Natural killer cell (primary cell): Measurements from ENCODE around the gene VRK1. TPM values are rescaled to one million over a fixed set of nuclear protein-coding genes. Genes with fewer than 3 reads are reported as not detected.
"Not testable (repeated sequence)": the region's sequence is repeated elsewhere in the genome, so short reads cannot be mapped to it uniquely, and the experiment has no call there.

Source experiments
- ATAC-seq, 3 donors: fragments of 150-1000 bp in 2 of 3; fragments of 200-7000 bp in 1 of 3; cut with Tn5 transposase; 1 replicate in 1 of 3; 2 replicates in 2 of 3; pipeline ENCODE4 v1.10.0; 2021; ENCODE audit warnings: mild to moderate bottlenecking in 2 of 3, moderate library complexity in 2 of 3
- DNase-seq, 2 donors: peaks; one replicate each; pipeline versions ENCODE4 v3.0.0 to v3.0.0-alpha.2; 2013 to 2021; ENCODE audit warnings: mixed read lengths in 1 of 2
- H3K27ac ChIP-seq: one replicate; pipeline ENCODE4 v1.5.1; 2013; ENCODE audit warnings: mild to moderate bottlenecking, low read length
- H3K27me3 ChIP-seq: one replicate; pipeline ENCODE4 v1.6.1; 2013; ENCODE audit warnings: low read length; ENCODE audit not compliant: control insufficient read depth, insufficient read depth
- H3K36me3 ChIP-seq: one replicate; pipeline ENCODE4 v1.6.1; 2013; ENCODE audit warnings: low read length; ENCODE audit not compliant: control insufficient read depth, insufficient read depth
- H3K4me1 ChIP-seq: one replicate; pipeline ENCODE4 v1.6.1; 2013; ENCODE audit warnings: low read length; ENCODE audit not compliant: control insufficient read depth, insufficient read depth
- H3K4me3 ChIP-seq: one replicate; pipeline ENCODE4 v1.5.1; 2013; ENCODE audit warnings: low read length
- H3K9me3 ChIP-seq: one replicate; pipeline ENCODE4 v1.6.1; 2013; ENCODE audit warnings: low read length; ENCODE audit not compliant: control insufficient read depth, insufficient read depth
- H3K27ac Mint-ChIP-seq, 2 donors: one replicate each; pipeline ENCODE4 v1.8.0; 2022; ENCODE audit warnings: mild to moderate bottlenecking in 2 of 2, mixed read lengths in 2 of 2, moderate library complexity in 1 of 2
- H3K27me3 Mint-ChIP-seq, 2 donors: one replicate each; pipeline ENCODE4 v1.8.0; 2022; ENCODE audit warnings: low read depth in 2 of 2, mixed read lengths in 2 of 2
- H3K36me3 Mint-ChIP-seq: one replicate; pipeline ENCODE4 v1.8.0; 2022; ENCODE audit warnings: mixed read lengths
- H3K4me1 Mint-ChIP-seq, 2 donors: one replicate each; pipeline ENCODE4 v1.8.0; 2022; ENCODE audit warnings: mixed read lengths in 2 of 2
- H3K4me3 Mint-ChIP-seq: one replicate; pipeline ENCODE4 v1.8.0; 2022; ENCODE audit warnings: mild to moderate bottlenecking, moderate library complexity, mixed read lengths
- H3K9me3 Mint-ChIP-seq, 2 donors: one replicate each; pipeline ENCODE4 v1.8.0; 2022; ENCODE audit warnings: mixed read lengths in 2 of 2
- WGBS: methylation state at CpG from one replicate; pipeline ENCODE4 v1.1.7; 2013; ENCODE audit warnings: missing lambda C conversion rate; ENCODE audit not compliant: insufficient coverage; 5-methylcytosine and 5-hydroxymethylcytosine counted together
- intact Hi-C: fragments of 100-400 bp; cut with micrococcal nuclease; formaldehyde crosslinking; loops from one replicate; pipeline ENCODE4 v1.14.2; 2022
- total RNA-seq, 4 donors: library from RNA; stranded (reverse); fragments of 120-200 nt in 1 of 4; gene quantifications; one replicate each; pipeline versions ENCODE4 v1.2.3 to v1.2.4, GENCODE V29; 2013 to 2022
- TF ChIP-seq, protein P1 (sequence below): fragments of 200-600 bp; IDR thresholded peaks from one replicate; pipeline ENCODE4 v1.8.0; 2022; ENCODE audit warnings: antibody characterized with exemption

The VRK1 gene
- total RNA-seq, 3 donors from 2014 or later (not counting 1 experiment from before 2014, with no cell fraction given) = 34.4 to 40.6 (median 37.3) TPM

DNA sequence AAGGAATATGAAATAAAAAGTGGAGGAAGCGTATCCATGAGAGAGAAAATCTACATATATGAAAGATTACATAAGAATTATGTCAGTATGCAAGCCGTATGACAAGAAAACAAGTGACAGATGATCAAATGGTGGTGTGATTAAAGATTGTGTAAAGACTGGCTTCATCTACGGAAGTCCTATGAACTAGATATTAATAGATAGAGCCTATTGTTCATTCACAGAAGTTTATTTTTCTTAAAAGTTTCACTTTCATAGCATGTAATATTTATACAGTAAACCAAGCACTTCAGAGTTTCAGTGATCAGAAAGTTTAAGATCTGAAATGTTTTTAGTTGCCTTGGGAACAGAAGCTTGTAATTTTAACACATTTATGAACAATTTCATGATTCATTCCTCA is 84.5 kb downstream of the VRK1 start:
- no peaks in the 10 kb centered on the region for H3K4me1 Mint-ChIP-seq
- no peaks in the 10 kb centered on the region for H3K27me3 Mint-ChIP-seq

DNA sequence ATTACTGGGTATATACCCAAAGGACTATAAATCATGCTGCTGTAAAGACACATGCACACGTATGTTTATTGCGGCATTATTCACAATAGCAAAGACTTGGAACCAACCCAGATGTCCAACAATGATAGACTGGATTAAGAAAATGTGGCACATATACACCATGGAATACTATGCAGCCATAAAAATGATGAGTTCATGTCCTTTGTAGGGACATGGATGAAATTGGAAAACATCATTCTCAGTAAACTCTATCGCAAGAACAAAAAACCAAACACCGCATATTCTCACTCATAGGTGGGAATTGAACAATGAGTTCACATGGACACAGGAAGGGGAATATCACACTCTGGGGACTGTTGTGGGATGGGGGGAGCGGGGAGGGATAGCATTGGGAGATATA is 86.8 kb downstream of the VRK1 start:
- H3K4me3 ChIP-seq, intact Hi-C loops, H3K4me3 Mint-ChIP-seq, H3K4me1 Mint-ChIP-seq, DNase-seq, H3K27me3 ChIP-seq, H3K27ac Mint-ChIP-seq, H3K9me3 Mint-ChIP-seq, H3K4me1 ChIP-seq, H3K27me3 Mint-ChIP-seq, H3K9me3 ChIP-seq, H3K36me3 Mint-ChIP-seq, ATAC-seq, H3K36me3 ChIP-seq, H3K27ac ChIP-seq: not testable (repeated sequence)
- no CpG with 5 or more reads among the region's 5 CpGs for WGBS

More for the DNA sequence above, 84.5 kb downstream of the VRK1 start:
- Histone ChIP-seq H3K27me3 (no peaks in the 10 kb centered on the region), H3K27ac (no peak overlapping the region), H3K36me3 (peaks cover 2% of the 10 kb centered on the region), H3K4me3 (no peak overlapping the region), H3K9me3 (no peaks in the 10 kb centered on the region), H3K4me1 (no peaks in the 10 kb centered on the region)
- no peak overlapping the region for H3K27ac Mint-ChIP-seq
- no peak overlapping the region for H3K4me3 Mint-ChIP-seq
- no peaks in the 10 kb centered on the region for H3K36me3 Mint-ChIP-seq
- 100% methylated on average over 1 of the region's 3 CpGs for WGBS
- DNase-seq (no peak), ATAC-seq (no peak)
- intact Hi-C loops = no loop called here
- no peaks in the 10 kb centered on the region for H3K9me3 Mint-ChIP-seq
- TF ChIP-seq, protein P1, sequence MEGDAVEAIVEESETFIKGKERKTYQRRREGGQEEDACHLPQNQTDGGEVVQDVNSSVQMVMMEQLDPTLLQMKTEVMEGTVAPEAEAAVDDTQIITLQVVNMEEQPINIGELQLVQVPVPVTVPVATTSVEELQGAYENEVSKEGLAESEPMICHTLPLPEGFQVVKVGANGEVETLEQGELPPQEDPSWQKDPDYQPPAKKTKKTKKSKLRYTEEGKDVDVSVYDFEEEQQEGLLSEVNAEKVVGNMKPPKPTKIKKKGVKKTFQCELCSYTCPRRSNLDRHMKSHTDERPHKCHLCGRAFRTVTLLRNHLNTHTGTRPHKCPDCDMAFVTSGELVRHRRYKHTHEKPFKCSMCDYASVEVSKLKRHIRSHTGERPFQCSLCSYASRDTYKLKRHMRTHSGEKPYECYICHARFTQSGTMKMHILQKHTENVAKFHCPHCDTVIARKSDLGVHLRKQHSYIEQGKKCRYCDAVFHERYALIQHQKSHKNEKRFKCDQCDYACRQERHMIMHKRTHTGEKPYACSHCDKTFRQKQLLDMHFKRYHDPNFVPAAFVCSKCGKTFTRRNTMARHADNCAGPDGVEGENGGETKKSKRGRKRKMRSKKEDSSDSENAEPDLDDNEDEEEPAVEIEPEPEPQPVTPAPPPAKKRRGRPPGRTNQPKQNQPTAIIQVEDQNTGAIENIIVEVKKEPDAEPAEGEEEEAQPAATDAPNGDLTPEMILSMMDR = no peak

DNA sequence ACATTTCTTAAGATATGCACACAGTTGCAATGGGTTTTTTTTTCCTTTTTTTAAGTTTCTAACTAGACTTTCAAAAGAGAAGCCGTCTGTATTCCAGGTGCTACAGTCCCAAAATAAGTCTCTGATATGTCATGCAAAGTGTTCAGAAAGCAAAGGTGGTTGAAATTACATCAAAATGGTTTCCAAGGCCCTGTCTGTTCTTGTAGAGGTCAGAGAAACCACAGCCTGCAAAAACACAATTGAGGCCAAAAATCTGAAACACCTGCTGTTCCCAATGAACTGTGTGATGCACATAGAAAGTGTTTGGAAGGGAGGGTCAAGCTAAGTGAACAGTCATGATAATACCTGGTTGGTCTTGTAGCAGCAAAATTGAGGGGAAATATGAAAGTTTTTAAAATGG is 91.0 kb downstream of the VRK1 start:
- Mint-ChIP-seq H3K4me1 (no peaks in the 10 kb centered on the region), H3K27me3 (no peaks in the 10 kb centered on the region), H3K9me3 (no peaks in the 10 kb centered on the region), H3K36me3 (no peaks in the 10 kb centered on the region), H3K27ac (no peak overlapping the region), H3K4me3 (no peak overlapping the region)
- ATAC-seq (no peak), DNase-seq (no peak)
- intact Hi-C loops = no loop called here
- no peaks in the 10 kb centered on the region for H3K27me3 ChIP-seq
- 83% methylated on average over 1 of the region's 1 CpG for WGBS
- H3K9me3 ChIP-seq = no peaks in the 10 kb centered on the region
- no peak overlapping the region for H3K27ac ChIP-seq
- no peaks in the 10 kb centered on the region for H3K36me3 ChIP-seq
- no peaks in the 10 kb centered on the region for H3K4me1 ChIP-seq
- no peak overlapping the region for H3K4me3 ChIP-seq
- TF ChIP-seq, protein P1 = no peak

DNA sequence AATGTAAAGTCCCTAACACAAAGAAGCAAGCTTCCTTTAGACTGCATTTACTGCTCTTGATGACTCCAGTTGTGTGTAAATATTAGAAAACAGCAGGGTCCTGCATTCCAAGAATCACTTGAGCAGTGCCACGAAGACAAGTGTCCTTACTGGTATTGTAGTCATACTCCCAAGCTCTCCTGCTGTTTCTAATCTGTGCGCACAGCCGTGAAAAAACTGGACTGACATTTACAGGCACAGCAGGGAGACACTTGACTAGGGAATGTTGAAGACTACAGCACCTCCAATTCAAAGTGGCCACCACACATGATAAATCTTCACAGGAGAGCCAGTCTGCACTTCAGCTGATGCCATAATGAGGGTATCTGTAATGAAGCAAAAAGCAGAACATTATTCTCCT is 91.4 kb downstream of the VRK1 start:
- no peak overlapping the region for H3K27ac Mint-ChIP-seq
- no peak overlapping the region for H3K4me3 Mint-ChIP-seq
- DNase-seq = no peak
- Histone ChIP-seq H3K9me3 (no peaks in the 10 kb centered on the region), H3K27me3 (no peaks in the 10 kb centered on the region), H3K27ac (no peak overlapping the region), H3K4me1 (no peaks in the 10 kb centered on the region), H3K4me3 (no peak overlapping the region), H3K36me3 (no peaks in the 10 kb centered on the region)
- no peaks in the 10 kb centered on the region for H3K36me3 Mint-ChIP-seq
- intact Hi-C loops = no loop called here
- TF ChIP-seq, protein P1 = no peak
- ATAC-seq = no peak
- WGBS = 98% methylated on average over 3 of the region's 3 CpGs
- H3K9me3 Mint-ChIP-seq = no peaks in the 10 kb centered on the region
- H3K27me3 Mint-ChIP-seq = no peaks in the 10 kb centered on the region
- no peaks in the 10 kb centered on the region for H3K4me1 Mint-ChIP-seq
